CD4-positive, alpha-beta T cell treated with Interleukin-2 at 100 ng/mL for 4 hours (primary cell): ENCODE results near the gene SCN1A.

Experiments used
- DNase-seq: peaks from one replicate; pipeline ENCODE4 v3.0.0-alpha.2; 2020; ENCODE audit warnings: low spot score

SCN1A gene

DNA sequence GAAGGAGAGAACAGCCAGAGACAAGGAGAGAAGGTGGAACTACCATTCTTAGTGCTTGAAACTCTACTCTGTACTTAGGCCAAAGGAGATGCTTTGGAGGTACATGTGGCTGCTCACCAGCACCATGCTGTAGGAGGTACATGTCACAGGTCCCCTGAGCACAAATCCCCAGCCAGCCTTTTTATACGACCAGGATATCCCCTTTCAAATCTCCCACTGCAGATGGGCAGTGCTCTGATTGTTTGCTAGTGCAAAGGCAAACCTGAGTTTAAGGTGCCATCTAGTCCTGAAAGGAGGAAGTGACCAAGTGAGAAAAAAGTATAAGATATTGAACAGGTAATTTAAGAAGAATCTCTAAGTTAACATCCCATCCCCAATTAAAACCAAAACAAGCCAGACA, 157.2 kb downstream of the SCN1A start:
- DNase-seq = no peak

DNA sequence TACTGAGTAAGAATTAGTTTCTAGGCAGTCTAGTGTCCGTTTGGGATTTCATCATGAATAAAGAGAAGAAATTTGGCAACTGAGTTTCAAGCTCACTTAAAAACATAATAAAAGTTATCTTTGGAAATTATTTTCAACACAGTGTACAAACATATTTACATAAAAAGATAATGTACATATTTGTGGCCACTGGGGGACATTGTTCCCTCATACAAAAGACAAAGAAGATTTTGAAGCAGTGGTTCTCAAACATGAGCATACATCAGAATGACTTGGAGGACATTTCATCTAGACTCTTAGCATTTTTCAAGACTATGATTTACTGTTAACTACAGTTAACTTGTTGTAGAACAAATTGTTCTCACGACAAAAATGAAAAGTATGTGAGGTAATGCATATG, 158.6 kb downstream of the SCN1A start:
- no peak for DNase-seq

DNA sequence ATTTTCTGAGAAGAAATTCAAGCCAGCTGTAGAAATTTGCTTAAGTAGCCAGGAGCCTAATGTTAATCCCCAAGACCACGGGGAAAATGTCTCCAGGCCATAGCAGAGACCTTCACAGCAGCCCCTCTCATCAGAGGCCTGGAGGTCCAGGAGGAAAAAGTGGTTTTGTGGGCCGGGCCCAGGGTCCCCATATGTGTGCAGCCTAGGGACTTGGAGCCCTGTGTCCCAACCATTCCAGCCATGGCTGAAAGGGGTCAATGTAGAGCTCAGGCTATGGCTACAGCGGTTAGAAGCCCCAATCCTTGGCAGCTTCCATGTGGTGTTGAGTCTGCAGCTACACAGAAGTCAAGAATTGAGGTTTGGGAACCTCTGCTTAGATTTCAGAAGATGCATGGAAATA, 160.1 kb downstream of the SCN1A start:
- DNase-seq = no peak

DNA sequence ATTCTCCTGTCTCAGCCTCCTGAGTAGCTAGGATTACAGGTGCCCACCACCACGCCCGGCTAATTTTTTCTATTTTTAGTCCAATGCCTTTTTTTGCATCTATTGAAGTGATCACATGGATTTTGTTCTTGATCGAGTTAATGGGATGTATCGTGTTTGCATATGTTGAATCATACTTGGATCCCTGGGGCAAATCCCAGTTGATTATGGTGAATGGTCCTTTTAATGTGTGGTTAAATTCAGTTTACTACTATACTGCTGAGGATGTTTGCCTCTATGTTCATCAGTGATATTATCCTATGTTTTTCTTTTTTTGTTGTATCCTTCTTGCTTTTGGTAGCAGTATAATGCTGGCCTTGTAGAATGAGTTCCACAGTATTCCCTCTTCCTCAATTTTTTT, 166.0 kb downstream of the SCN1A start:
- DNase-seq = no peak

DNA sequence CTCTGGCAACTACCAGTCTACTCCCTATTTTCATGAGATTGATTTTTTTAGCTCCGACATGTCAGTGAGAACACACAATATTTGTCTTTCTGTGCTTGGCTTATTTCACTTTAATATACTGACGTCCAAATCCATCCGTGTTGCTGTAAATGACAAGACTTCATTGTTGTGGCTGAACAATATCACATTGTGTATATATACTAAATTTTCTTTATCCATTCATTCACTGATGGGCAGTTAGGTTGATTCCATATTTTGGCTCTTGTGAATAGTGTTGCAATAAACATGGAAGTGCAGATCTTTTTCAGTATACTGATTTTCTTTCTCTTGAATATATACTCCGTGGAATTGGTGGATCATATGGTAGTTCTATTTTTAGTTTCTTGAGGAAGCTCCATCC, 168.4 kb downstream of the SCN1A start:
- no peak for DNase-seq

DNA sequence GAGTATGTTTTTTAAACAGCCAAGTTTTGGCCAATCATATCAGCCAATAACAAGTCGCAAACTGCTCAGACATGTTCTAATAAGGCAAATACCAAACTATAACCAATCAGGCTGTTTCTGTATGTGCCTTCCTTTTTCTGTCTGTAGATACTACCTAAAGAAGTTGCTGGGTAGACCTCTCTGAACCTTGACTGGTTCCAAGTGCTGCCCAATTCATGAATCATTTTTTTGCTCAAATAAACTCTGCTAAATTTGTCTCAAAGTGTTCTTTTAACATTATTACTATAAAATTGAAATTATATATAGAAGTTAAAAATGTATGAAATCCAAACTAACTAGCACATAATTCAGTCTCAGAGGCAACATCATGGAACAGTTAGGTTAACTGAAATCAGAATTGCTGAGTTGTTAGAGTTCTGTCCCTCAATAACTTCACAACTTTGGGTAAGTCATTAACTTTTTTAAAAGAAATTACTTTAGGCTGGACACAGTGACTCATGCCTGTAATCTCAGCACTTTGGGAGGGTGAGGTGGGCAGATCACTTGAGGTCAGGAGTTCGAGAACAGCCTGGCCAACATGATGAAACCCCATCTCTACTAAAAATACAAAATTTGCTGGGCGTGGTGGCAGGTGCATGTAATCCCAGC, 169.4 kb downstream of the SCN1A start:
- DNase-seq = no peak

DNA sequence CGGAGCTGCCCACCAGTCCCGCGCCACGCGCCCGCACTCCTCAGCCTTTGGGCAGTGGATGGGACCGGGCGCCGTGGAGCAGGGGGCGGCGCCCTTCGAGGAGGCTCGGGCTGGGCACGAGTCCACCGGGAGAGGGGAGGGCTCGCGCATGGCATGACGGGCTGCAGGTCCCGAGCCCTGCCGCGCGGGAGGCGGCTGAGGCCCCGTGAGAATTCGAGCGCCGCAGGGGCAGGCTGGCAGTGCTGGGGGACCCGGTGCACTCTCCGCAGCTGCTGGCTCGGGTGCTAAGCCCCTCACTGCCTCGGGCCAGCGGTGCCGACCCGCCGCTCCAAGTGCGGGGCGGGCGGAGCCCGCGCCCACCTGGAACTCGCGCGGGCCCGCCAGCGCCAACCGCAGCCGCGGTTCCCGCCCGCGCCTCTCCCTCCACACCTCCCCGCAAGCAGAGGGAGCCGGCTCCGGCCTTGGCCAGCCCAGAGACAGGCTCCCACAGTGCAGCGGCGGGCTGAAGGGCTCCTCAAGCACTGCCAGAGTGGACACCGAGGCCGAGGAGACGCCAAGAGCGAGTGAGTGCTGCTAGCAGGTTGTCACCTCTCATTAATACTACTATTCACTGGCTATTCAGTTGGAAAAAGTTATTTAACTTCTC, 170.7 kb downstream of the SCN1A start:
- DNase-seq = no peak

DNA sequence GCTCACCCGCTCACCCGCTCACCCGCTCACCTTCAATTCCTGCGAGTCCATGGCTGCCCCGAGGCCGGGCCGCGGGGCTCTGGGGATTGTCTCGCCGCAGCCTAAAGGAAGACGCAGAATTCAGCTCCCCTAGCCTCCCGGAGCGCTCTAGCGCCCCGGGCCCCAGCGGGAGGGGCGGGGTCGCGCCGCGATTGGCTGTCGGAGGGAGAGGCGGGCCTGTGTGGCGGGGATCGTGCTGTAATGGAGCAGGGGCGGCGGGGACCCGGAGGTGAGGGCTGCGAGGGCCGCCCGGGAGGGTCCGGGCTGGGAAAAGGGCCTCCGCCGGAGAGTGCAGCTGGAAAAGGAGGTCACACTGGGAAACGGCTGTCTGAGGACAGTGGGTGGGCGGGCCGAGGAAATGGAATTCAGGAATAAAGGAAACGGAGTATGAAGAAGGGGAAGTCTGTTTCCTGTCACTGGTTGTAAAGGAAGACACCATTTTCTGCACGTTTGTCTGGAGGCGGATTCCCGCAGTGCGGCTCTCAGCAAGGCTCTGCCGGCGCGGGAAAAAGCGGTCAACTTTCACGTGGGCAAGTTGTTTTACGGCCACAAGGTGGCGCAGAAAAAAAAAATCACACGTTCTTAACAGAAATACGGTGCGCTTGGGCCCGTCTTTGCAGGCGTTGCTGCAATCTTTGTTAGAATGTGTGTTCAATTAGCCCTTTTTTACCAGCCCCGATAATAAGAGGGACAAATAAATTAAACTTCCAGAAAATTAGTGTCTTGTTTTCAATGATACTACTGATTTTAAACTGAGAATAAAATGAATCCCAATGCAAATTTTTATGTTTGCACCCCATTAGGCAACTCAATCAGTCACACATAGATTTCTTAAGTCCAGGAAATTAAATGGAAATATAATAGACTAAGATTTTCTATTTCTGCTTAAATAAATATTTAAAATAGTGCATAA, 173.9 kb downstream of the SCN1A start, which contains the start of gene TTC21B:
Gene TTC21B (minus strand): TSS at position 122 of the 952 bp plus-strand sequence. CDS start 71 bp downstream, at position 51.
- peak; percentile 92 for DNase-seq

DNA sequence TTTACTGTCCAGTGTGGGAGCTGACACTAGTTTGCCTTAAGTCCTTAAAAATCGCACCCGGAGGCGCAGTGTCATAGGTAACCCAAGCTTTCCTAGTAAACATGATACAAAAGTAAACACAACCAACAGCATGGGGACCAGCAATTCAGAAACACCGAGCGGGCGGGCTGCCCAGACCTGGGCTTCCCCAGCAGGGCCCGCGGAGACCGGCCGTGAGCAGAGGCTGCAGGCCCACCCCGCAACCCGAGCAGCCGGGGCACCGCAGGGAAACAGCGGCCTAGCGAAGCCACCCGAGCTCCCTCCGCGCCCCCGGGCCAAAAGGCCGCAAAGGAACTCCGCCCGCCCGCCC, 174.5 kb downstream of the SCN1A start:
- no peak for DNase-seq

DNA sequence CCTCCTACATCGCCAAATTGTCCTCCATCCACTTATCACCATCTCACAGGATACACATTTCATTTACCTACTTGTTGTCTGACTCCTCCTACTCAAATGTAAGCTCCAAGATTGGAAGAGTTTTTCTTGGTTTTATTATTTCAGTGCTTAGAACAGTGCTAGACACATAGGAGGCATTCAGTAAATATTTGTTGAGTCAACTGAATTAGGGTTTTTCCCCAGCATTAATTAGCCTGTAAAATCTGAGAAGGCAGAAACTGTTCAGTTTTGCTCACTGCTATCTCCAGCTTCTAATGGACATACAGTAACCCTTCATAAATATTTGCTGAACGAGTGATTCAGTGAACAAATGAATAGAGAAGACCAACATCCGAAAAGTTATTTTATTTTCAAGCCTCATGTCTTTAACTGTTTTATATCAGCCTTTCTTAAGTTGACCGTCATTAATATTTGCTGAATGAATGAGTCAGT, 175.0 kb downstream of the SCN1A start:
- peak; percentile 37 for DNase-seq

DNA sequence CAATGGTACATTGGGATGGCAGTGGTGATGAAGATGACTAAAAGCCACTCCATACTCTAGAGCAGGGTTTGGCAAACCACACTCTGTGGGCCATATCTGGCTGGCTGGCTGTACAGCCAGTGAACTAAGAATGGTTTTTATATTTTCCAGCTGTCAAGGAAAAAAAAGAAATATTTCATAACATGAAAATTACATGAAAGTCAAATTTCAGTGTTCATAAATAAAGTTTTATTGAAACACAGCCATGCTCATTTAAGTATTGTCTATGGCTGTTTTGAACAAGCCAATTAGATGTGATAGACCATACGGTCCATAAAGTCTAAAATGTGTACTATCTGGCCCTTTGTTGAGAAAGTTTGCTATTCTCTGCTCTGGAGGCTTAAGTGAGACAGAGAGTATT, 175.7 kb downstream of the SCN1A start:
- no peak for DNase-seq

DNA sequence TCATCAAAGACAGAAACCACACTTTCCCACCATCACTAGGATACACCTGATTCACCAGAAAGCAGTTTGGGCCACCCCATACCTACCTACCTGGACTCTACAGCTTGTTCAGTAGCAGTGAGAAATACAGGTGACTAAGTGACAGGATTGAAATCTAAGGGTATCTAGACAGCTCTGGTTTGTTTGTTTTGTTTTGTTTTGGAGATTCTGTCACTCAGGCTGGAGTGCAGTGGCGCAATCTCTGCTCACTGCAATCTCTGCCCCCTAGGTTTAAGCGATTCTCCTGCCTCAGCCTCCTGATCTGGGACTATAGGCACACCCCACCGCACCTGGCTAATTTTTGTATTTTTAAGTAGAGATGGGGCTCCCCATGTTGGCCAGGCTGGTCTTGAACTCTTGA, 177.4 kb downstream of the SCN1A start:
- DNase-seq = no peak

DNA sequence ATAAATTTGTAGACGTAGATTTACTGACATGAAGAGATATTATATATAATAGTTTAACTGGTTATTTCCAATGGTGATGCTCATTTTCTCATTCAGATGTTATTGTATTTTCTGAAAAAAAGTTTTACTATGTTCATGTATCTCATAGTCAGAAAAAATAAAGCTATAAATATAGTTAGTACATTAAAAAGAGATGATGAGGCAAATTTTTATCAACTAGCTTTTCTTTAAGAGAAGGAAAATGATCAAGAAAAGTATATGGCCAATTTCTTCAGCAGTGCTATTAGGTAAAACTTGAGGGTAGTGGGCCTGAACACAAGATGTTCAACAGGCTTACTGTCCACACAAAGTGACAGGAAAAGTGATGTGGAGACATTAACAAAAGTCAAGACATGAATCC, 186.0 kb downstream of the SCN1A start:
- DNase-seq = no peak

DNA sequence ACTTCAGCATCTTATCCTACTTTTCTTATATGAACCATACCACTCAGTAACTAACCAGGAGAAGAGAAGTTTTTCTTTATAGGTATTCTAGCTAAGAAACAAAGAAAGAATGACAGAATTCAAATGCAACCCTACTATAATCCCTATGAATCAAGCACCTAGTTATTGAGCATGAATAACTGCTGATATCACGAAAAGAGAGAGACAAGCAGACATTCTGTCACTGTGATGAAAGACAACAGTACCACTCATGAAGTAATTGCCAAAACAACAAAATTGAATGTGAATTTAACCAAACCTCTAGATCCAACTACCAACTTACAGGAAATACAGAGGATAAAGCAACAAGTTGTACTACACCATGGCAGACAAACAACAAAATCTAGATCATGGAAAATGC, 189.6 kb downstream of the SCN1A start:
- no peak for DNase-seq
